GM12891 (cell line): ENCODE data around the gene SLC18B1.
"Not testable (repeated sequence)": the region's sequence is repeated elsewhere in the genome, so short reads cannot be mapped to it uniquely, and the experiment has no call there.

Source experiments
- DNase-seq: peaks from one replicate; pipeline ENCODE4 v3.0.0; 2011; ENCODE audit warnings: low spot score; ENCODE audit not compliant: insufficient read length
- FAIRE-seq: peaks from 2 replicates; lab custom pipeline; 2011; peaks lifted over from hg19 to GRCh38; lab: Jason Lieb, UNC
- PAX5 ChIP-seq: IDR thresholded peaks from 2 replicates; pipeline ENCODE4 v1.6.1; 2011; ENCODE audit warnings: low read length, moderate library complexity, mild to moderate bottlenecking; ENCODE audit not compliant: insufficient read depth, severe bottlenecking
- POLR2A ChIP-seq: IDR thresholded peaks from 2 replicates; pipeline ENCODE4 v1.6.1; 2011; ENCODE audit warnings: low read depth, low read length, control low read depth
- POLR2AphosphoS5 ChIP-seq: IDR thresholded peaks from 2 replicates; pipeline ENCODE4 v1.6.1; 2011; ENCODE audit warnings: low read depth, low read length, control low read depth
- POU2F2 ChIP-seq: IDR thresholded peaks from 2 replicates; pipeline ENCODE4 v1.6.1; 2011; ENCODE audit warnings: low read depth, mild to moderate bottlenecking, control low read depth, low read length, moderate library complexity
- SPI1 ChIP-seq: IDR thresholded peaks from 2 replicates; pipeline ENCODE4 v1.6.1; 2011; ENCODE audit warnings: low read depth, low read length, control low read depth
- TAF1 ChIP-seq: IDR thresholded peaks from 2 replicates; pipeline ENCODE4 v1.6.1; 2011; ENCODE audit warnings: low read depth, low read length, control low read depth

SLC18B1 gene

GRCh38 chr6:132800656-132801055, 2.2 kb upstream of the SLC18B1 start:
- FAIRE-seq, result no peak
- no peak for DNase-seq
- TF ChIP-seq SPI1 (no peak), POLR2AphosphoS5 (no peak), PAX5 (no peak), TAF1 (no peak), POU2F2 (no peak), POLR2A (no peak)

GRCh38 chr6:132798869-132799538, 567 bp upstream of the SLC18B1 start:
- peak; percentile 47 for TF ChIP-seq PAX5
- TF ChIP-seq TAF1, result no peak
- TF ChIP-seq POLR2AphosphoS5, result no peak
- no peak for TF ChIP-seq POLR2A
- no peak for TF ChIP-seq SPI1
- DNase-seq (peak; percentile 49), FAIRE-seq (peak; percentile 92)

GRCh38 chr6:132795461-132795860, 3.0 kb downstream of the SLC18B1 start:
- no peak for TF ChIP-seq TAF1
- TF ChIP-seq POLR2A, result no peak
- TF ChIP-seq SPI1, result no peak
- TF ChIP-seq POU2F2, result no peak
- no peak for FAIRE-seq
- no peak for DNase-seq

GRCh38 chr6:132792510-132792909, 5.9 kb downstream of the SLC18B1 start:
- FAIRE-seq, result no peak
- TF ChIP-seq PAX5, result no peak
- TF ChIP-seq TAF1, result no peak
- TF ChIP-seq POLR2AphosphoS5, result no peak
- no peak for TF ChIP-seq SPI1
- TF ChIP-seq POU2F2, result no peak
- TF ChIP-seq POLR2A, result no peak

GRCh38 chr6:132790450-132790849, 8.0 kb downstream of the SLC18B1 start:
- FAIRE-seq (no peak), DNase-seq (no peak)
- TF ChIP-seq POLR2AphosphoS5, result no peak
- TF ChIP-seq POLR2A, result no peak
- no peak for TF ChIP-seq POU2F2
- TF ChIP-seq SPI1, result no peak
- TF ChIP-seq PAX5, result no peak
- no peak for TF ChIP-seq TAF1

More at GRCh38 chr6:132792510-132792909, 5.9 kb downstream of the SLC18B1 start:
- DNase-seq, result no peak

- FAIRE-seq, result no peak
- no peak for TF ChIP-seq POLR2AphosphoS5
- TF ChIP-seq PAX5, result no peak
- TF ChIP-seq POLR2A, result no peak
- no peak for TF ChIP-seq SPI1
- no peak for TF ChIP-seq TAF1
- TF ChIP-seq POU2F2, result no peak
- DNase-seq, result no peak
These were observed 9.1 kb downstream of the SLC18B1 start for GRCh38 chr6:132789396-132789776.

- no peak for TF ChIP-seq PAX5
- no peak for TF ChIP-seq SPI1
- TF ChIP-seq POLR2A, result no peak
- no peak for TF ChIP-seq TAF1
- no peak for TF ChIP-seq POU2F2
- TF ChIP-seq POLR2AphosphoS5, result no peak
- no peak for DNase-seq
- no peak for FAIRE-seq
These were observed 9.6 kb downstream of the SLC18B1 start for GRCh38 chr6:132788658-132789395.

- DNase-seq (no peak), FAIRE-seq (no peak)
- TF ChIP-seq POLR2A (no peak), POU2F2 (no peak), SPI1 (no peak), PAX5 (no peak), POLR2AphosphoS5 (no peak), TAF1 (no peak)
These were observed 12.5 kb downstream of the SLC18B1 start for GRCh38 chr6:132785936-132786335.

GRCh38 chr6:132780770-132781371, 17.6 kb downstream of the SLC18B1 start:
- FAIRE-seq (no peak), DNase-seq (no peak)
- TF ChIP-seq SPI1 (no peak), PAX5 (no peak), POU2F2 (no peak), POLR2A (no peak), POLR2AphosphoS5 (no peak), TAF1 (no peak)

- FAIRE-seq, DNase-seq: not testable (repeated sequence)
These were observed 20.6 kb downstream of the SLC18B1 start for GRCh38 chr6:132777881-132778280.
